Mucosa of descending colon (tissue), 3 donors: ENCODE measurements around the gene ACOX3. TPM values are rescaled to one million over a fixed set of nuclear protein-coding genes. Genes with fewer than 3 reads are reported as not detected.
A peak's percentile ranks its signal among the peaks of the same experiment; 100 is the strongest.
"Not testable (repeated sequence)": the region's sequence is repeated elsewhere in the genome, so short reads cannot be mapped to it uniquely, and the experiment has no call there.

Source experiments
- ATAC-seq: fragments of 200-7000 bp; cut with Tn5 transposase; one replicate; pipeline ENCODE4 v1.9.1; 2020; ENCODE audit warnings: mild to moderate bottlenecking, moderate library complexity
- DNase-seq, 3 donors: peaks; one replicate each; pipeline ENCODE4 v3.0.0-alpha.2; 2020
- H3K36me3 ChIP-seq: fragments of 200-600 bp; one replicate; pipeline ENCODE4 v1.8.0; 2021; ENCODE audit warnings: low read depth, mild to moderate bottlenecking
- H3K4me1 ChIP-seq: fragments of 200-600 bp; one replicate; pipeline ENCODE4 v1.8.0; 2021; ENCODE audit warnings: low read depth, mild to moderate bottlenecking
- H3K4me3 ChIP-seq: fragments of 200-600 bp; one replicate; pipeline ENCODE4 v1.8.0; 2021; ENCODE audit warnings: mild to moderate bottlenecking
- H3K9me3 ChIP-seq: fragments of 200-600 bp; one replicate; pipeline ENCODE4 v1.8.0; 2021; ENCODE audit warnings: mild to moderate bottlenecking
- intact Hi-C, 2 donors: fragments of 100-400 bp; cut with DNase I in 1 of 2; cut with micrococcal nuclease in 1 of 2; formaldehyde crosslinking; loops; one replicate each; pipeline versions ENCODE4 v1.11.0 to v1.11.1; 2022; cut with DNase I, micrococcal nuclease
- long read RNA-seq, 2 donors: library from polyadenylated mRNA; unstranded; transcript quantifications; one replicate each; pipeline ENCODE4 v2.0.0, GENCODE V29; 2019 to 2021
- total RNA-seq, 3 donors: library from RNA; stranded (reverse); fragmentation: NEBNext Ultra II Directional in 2 of 3; extraction: Animal tissue kit (Norgen Biotek cat#: 25700) in 2 of 3; gene quantifications; one replicate each; pipeline versions ENCODE4 v1.2.1 to v1.2.4, GENCODE V29; 2021 to 2023
- TF ChIP-seq, protein P1 (sequence below): fragments of 200-600 bp; IDR thresholded peaks from one replicate; pipeline ENCODE4 v1.8.0; 2022; ENCODE audit warnings: antibody characterized with exemption, mild to moderate bottlenecking
- donor health status: DM: no; HTN: no; CAD: no; lungs with moderate emphysema.
- donor health status: DM: no; HTN: no; CAD: no.
- donor health status: DM: no; HTN: yes; CAD: no.

The ACOX3 gene
- total RNA-seq, result 10 to 100 TPM; 22.4 to 34.7 (median 26.0) TPM
- long read RNA-seq, donor 1, transcript ACOX3-203 (18 exons, 2,253 nt), result major isoform, 11 of 26 reads
- long read RNA-seq, donor 1, partial matches to known transcripts, result 3 of 26 reads
- long read RNA-seq, donor 1, other reads (novel, unspliced or antisense), result 10 of 26 reads
- long read RNA-seq, donor 2, transcript ACOX3-203 (18 exons, 2,253 nt), result major isoform, 6 of 13 reads
- long read RNA-seq, donor 2, partial matches to known transcripts, result 2 of 13 reads
- long read RNA-seq, donor 2, other reads (novel, unspliced or antisense), result 5 of 13 reads

DNA sequence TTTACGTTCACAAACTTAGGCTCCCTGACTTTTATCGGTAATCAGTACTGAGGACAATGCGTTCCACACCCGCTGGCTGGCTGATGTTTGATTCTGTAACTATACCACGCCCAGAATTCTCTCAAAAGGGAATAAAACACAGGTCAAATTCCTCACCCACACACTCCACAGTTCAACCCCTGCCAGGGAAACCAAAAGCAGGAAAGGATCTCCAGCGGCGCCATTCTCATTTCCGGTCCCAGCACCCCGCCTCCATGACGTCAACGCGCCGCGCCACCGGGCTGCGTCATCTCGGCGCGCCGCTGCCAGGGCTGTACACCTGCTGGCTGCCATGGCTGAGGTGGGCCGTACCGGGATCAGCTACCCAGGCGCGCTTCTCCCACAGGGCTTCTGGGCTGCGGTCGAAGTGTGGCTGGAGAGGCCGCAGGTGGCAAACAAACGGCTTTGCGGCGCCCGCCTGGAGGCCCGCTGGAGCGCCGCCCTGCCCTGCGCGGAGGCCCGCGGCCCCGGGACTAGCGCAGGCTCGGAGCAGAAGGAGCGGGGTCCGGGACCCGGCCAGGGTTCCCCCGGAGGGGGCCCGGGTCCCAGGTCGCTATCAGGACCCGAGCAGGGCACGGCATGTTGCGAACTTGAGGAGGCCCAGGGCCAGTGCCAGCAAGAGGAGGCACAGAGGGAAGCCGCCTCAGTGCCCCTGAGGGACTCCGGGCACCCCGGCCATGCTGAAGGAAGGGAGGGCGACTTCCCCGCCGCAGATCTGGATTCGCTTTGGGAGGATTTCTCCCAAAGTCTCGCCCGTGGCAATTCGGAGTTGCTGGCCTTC, at the start of gene ACOX3, which contains the start of gene TRMT44:
ACOX3 (minus strand) TSS at position 232 of the 820 bp plus-strand sequence. CDS start 24,202 bp downstream, outside the sequence.
TRMT44 (plus strand) TSS at position 286 of the 820 bp plus-strand sequence; CDS start at position 332, 46 bp downstream.
- peak; percentile 93 to 98 (median 98) for DNase-seq

DNA sequence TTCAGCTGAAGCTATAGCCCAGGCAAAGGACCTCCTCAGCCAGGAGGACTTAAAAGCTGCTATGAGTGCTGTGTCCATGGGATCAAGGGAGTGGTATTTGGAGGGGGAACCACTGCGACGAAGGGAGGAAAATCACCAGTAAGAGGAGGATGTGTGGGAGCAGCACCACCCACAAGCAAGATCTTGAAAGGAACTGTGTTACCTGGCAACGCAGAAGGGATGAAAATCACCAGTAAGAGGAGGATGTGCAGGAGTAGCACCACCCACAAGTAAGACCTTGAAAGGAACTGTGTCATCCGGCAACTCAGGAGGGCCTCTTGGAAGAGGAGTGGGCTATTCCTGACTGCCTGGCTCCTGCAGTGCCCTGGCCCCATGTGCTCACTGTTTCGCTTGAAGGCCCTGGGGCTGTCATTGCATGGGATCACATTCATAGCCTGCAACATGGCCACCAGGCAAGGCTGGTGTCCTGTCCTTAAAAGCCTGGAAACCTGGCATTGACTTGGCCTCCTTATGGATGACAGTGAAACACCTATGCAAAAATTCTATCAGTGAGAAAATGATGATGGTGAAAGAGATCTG, 48.4 kb upstream of the ACOX3 start:
- no peak overlapping the region for H3K4me3 ChIP-seq
- H3K36me3 ChIP-seq, result no peaks in the 10 kb centered on the region
- H3K4me1 ChIP-seq, result no peaks in the 10 kb centered on the region
- intact Hi-C loops, result no loop called here
- ATAC-seq (no peak), DNase-seq (no peak)
- TF ChIP-seq, protein P1, sequence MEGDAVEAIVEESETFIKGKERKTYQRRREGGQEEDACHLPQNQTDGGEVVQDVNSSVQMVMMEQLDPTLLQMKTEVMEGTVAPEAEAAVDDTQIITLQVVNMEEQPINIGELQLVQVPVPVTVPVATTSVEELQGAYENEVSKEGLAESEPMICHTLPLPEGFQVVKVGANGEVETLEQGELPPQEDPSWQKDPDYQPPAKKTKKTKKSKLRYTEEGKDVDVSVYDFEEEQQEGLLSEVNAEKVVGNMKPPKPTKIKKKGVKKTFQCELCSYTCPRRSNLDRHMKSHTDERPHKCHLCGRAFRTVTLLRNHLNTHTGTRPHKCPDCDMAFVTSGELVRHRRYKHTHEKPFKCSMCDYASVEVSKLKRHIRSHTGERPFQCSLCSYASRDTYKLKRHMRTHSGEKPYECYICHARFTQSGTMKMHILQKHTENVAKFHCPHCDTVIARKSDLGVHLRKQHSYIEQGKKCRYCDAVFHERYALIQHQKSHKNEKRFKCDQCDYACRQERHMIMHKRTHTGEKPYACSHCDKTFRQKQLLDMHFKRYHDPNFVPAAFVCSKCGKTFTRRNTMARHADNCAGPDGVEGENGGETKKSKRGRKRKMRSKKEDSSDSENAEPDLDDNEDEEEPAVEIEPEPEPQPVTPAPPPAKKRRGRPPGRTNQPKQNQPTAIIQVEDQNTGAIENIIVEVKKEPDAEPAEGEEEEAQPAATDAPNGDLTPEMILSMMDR, result no peak
- no peaks in the 10 kb centered on the region for H3K9me3 ChIP-seq

More for the DNA sequence above, at the start of gene ACOX3, which contains the start of gene TRMT44:
- intact Hi-C loops, result no loop called here
- TF ChIP-seq, protein P1, result no peak
- no peaks in the 10 kb centered on the region for H3K9me3 ChIP-seq
- peak within 1 kb of the TSS; percentile 96 for H3K4me3 ChIP-seq
- H3K4me1 ChIP-seq, result peaks cover 42% of the 10 kb centered on the region
- no peaks in the 10 kb centered on the region for H3K36me3 ChIP-seq
- ATAC-seq, result peak; percentile 98

DNA sequence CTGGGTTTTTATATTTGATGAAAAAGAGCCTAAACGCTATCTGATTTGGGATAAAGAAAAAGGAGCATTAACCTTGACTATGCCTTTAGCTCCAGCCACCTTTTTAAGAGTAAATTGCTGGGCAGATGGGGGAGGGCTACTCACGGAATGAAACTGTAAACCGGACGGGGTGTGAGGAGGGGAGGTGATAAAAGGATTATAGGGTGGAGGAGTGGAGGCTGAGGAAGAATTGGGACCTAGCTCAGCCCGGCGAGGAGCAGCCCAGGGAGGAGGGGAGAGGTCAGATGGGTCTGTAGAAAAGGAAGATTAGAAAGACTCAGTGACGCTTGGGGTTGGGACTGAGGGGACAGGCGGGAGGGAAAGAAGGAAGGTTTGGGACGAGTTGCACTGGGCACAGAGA, 46.1 kb upstream of the ACOX3 start:
- ATAC-seq, H3K4me3 ChIP-seq, intact Hi-C loops, DNase-seq, H3K4me1 ChIP-seq, H3K36me3 ChIP-seq, H3K9me3 ChIP-seq: not testable (repeated sequence)

DNA sequence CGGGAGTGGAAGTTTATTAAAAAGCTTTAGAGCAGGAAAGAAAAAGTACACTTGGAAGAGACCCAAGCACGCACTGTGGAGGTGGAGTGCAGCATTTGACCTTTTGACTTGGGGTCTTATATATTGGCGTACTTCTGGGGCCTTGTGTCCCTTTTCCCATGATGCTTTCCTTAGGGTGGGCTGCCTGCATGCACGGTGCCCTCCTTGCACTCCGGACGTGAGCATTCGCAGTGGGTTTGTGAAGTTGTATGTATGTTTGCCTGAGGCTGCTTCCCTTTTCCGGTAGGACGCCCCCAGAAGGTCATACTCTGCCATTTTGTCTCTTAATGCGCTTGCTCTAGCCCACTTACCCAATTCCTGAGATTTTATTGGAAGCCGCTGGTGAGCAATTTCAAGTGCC, 39.7 kb upstream of the ACOX3 start:
- H3K4me3 ChIP-seq, result no peak overlapping the region
- no peak for DNase-seq
- H3K4me1 ChIP-seq, result no peaks in the 10 kb centered on the region
- no peaks in the 10 kb centered on the region for H3K9me3 ChIP-seq
- ATAC-seq, result no peak
- TF ChIP-seq, protein P1, result no peak
- intact Hi-C loops, result no loop called here
- no peaks in the 10 kb centered on the region for H3K36me3 ChIP-seq

DNA sequence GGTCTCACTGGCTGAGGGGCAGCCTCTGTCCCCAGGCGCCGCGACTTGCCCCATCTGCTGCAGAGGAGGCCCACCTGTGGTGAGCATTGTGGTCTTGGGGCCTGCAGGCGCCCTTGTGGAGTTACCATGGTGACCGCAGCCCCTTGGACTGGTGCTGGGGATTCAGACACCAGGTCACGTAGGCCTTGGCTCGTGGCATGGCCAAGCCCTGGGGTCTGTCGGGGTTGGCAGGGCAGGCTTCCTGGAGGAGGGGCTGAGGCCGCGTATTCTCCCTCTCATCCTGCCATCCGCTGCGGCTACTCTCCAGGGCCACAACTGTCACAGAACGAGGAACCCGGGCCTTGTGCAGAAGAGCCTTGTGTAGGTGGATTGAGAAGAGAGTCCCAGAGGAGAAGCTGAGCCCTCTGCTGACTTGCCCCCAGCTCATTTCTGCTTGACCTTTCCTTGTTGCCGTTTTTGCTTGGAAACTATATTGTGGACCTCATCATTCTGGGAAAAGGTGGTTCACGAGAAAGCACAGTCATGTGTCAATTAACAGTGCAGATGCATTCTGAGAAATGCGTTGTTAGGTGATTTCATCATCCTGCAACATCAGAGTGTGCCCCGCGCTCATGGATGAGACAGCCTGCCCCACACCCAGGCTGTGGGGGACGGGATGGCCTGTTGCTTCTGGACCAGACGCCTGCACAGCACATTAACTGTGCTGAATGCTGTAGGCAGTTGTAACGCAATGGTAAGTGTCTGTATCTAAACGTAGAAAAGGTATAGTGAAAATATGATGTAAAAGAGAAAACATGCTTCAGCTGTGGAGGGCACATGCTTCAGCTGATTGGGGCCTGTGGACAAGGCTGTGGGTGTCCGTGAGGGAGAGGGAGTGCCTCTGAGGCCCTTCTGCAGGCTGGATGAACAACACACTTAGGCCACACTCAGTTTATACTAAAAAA, 38.5 kb upstream of the ACOX3 start:
- no peaks in the 10 kb centered on the region for H3K4me1 ChIP-seq
- no peaks in the 10 kb centered on the region for H3K36me3 ChIP-seq
- DNase-seq (no peak), ATAC-seq (no peak)
- TF ChIP-seq, protein P1, result no peak
- no peaks in the 10 kb centered on the region for H3K9me3 ChIP-seq
- H3K4me3 ChIP-seq, result no peak overlapping the region
- intact Hi-C loops, result no loop called here
